ENCODE results near the gene MEPE.

Gene MEPE

DNA sequence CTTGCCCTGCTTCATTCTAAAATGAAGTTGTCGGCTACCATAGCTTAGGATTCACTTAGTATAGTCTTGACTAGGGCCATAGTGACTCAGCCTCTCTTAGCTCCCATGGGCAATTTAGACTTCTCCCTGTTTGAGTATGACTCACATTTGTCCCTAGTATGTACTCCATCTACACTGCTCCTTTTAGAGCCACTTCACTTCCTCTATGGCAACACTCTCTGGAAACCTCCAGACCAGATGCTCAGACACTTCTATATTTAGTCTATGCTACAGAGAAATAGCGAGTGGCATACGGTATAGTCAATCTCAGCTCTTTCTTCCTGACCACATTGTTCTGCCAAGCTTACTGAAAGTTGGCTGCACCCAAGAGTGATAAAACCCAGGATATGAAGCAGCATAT is 11.2 kb downstream of the MEPE start:
- no peak for DNase-seq

DNA sequence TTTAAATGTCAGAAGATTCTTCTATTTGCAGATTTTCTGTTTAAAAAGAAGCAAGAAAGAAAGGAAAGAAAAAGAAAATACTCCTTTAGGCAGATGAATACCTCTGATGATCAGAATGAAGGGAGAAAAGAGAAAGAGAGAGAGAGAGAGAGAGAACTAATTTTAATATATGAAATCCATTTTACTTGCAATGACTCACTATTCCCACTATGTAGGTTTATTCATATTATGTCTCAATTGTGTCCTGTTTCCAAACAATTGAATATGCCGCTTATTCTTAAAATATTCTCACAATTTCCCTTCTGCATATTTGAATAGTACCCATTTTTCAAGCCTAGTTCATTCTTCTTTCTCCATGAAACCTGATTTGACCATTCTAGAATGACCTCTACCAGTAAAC is 11.7 kb downstream of the MEPE start:
- DNase-seq = no peak

DNA sequence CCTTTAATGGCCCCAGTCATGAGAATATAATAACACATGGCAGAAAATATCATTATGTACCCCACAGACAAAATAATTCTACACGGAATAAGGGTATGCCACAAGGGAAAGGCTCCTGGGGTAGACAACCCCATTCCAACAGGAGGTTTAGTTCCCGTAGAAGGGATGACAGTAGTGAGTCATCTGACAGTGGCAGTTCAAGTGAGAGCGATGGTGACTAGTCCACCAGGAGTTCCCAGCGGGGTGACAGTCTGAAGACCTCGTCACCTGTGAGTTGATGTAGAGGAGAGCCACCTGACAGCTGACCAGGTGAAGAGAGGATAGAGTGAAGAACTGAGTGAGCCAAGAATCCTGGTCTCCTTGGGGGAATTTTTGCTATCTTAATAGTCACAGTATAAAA is 13.5 kb downstream of the MEPE start:
- no peak for DNase-seq

DNA sequence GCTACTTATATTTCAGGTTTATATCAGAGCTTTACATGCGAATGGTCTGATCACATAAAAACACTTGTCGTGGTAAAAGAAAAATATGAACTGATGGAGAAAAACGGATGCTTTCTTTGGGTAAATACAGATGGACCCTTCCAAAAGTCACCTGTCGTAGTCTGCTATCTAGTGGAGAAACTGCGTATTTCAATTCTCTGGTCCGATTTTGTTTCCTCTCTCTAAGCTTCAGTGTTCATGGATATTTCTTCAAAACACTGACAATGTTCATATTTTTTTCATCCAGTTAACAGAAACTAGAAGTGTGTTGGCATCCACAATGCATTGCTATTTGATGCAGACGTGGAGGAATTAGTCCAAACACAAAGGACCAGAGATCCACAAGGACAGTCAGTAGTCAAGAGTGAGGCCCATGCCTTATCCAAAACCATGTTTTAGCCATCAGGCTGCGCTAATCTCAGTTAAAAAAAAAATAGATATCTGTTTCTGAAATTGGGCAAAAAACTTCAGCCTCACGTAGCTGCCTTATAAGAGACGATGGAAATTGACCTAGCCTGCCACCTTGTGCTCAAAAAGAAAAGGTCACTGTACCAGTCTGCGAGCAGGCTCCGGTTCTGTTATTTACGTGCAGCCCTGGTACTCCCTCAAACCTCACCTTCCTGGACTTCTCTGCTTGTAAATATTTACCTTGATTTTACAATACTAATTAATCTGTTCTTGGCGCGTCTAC is 16.0 kb downstream of the MEPE start:
- peak; percentile 62 for DNase-seq

GRCh38 chr4:87849612-87850011 is 16.8 kb downstream of the MEPE start:
- no peak for DNase-seq

DNA sequence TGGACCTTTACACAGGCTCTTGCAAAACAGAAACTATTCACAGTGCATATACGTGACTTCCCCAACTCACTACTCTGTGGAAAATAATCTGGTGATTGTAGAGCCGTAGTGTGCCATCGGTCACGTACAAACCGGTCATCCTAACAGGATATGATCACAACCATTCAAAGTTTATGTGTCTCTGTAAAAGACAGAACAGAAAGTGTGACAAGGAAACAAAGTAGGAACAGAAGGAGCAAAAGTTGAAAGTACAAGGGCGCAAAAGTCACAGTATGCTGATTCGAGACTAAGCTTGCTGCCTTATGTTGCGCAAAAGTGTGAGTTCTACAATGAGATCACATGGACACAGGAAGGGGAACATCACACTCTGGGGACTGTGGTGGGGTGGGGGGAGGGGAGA is 18.6 kb downstream of the MEPE start:
- no peak for DNase-seq

- DNase-seq = no peak
Measured at GRCh38 chr4:87851953-87852352, 19.2 kb downstream of the MEPE start.

GRCh38 chr4:87853108-87853507 is 20.3 kb downstream of the MEPE start:
- peak; percentile 62 for DNase-seq

- DNase-seq = no peak
Measured at GRCh38 chr4:87853891-87854290, 21.1 kb downstream of the MEPE start.

- no peak for DNase-seq
Measured at GRCh38 chr4:87855559-87855958, 22.8 kb downstream of the MEPE start.

DNA sequence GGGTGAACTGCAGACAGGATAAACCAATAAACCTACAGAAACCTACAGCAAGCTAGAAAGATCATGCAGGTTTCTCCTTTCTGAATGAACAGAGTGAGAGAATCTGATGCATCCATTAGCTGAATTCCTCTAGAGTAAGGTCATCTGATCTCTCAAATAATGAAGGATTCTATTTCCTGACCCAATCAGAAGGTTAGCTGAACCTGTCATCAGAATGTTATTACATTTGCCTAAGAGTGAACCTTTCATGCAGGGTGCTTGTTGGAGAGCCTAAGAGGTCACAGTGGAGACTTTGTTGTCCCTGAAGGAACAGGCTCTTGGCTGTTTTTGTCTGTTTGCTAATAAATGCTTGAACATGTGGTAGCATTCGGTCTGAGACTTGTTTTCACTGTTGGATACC is 24.0 kb downstream of the MEPE start:
- no peak for DNase-seq

DNA sequence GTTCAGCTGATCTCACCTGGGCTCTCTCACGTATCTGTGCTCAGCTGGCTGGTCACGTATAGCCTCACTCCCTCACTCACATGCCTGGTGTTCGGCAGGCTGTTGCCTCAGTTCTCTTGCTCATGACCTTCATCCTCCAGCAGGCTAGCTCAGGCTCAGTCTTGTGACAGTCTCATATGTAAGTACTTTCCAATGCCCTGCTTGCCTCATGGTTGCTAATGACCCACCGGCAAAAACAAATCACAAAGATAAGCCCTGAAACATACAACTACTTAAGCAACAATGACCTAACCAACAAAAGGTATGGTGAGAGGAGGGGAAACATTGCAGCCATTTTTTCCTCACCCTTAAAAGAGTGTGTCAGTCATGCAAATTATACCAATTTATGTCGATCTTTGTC is 25.0 kb downstream of the MEPE start:
- no peak for DNase-seq

GRCh38 chr4:87862236-87862635 is 29.5 kb downstream of the MEPE start:
- DNase-seq = no peak

- DNase-seq = no peak
Measured at GRCh38 chr4:87863486-87863885, 30.7 kb downstream of the MEPE start.

DNA sequence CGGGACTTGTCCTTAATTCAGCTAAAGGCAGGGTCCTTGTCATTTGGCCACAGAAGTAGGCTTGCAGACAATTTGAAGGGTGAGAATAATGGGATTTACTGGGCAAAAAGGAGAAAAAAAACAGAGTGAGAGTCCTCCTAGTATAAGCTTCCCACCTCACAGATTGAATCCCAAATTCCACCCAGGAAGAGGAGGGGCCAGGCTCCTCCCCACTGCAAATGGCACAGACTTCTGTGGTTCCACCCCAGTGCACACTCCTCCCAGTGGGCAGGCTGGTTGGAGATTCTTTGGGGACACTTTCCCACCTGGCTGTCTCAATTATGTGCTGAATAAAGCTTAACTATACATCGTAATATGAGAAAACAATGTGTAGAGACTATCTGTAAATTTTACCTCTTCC is 31.6 kb downstream of the MEPE start:
- DNase-seq = no peak

- DNase-seq = no peak
Measured at GRCh38 chr4:87865288-87865687, 32.5 kb downstream of the MEPE start.

GRCh38 chr4:87865960-87866598 is 33.3 kb downstream of the MEPE start:
- DNase-seq = no peak

GRCh38 chr4:87868522-87868921 is 35.8 kb downstream of the MEPE start:
- DNase-seq = no peak

- no peak for DNase-seq
Measured at GRCh38 chr4:87872028-87872427, 39.3 kb downstream of the MEPE start.

DNA sequence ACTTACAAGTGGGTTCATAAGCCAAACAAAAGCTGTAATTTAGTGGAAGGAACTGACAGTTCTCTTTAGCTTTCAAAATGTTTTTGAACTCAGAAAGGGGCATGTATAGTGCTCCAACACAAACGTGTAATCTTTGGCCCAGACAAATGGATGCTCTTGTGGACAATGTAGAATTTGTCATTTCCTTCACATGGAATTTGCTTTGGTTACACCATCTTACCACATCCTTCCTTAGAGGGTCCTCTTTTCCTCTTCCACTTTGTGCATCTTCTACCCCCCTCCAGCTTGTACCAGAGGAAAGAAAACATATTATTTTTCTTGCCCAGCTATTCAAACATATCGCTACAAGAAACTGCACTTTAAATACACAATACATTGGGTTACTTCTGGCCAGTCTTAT is 42.4 kb downstream of the MEPE start:
- no peak for DNase-seq

- DNase-seq = no peak
Measured at GRCh38 chr4:87880106-87880505, 47.3 kb downstream of the MEPE start.

GRCh38 chr4:87881115-87881514 is 48.3 kb downstream of the MEPE start:
- no peak for DNase-seq

- DNase-seq = no peak
Measured at GRCh38 chr4:87882321-87882720, 49.6 kb downstream of the MEPE start.

- DNase-seq = no peak
Measured at GRCh38 chr4:87882861-87883260, 50.1 kb downstream of the MEPE start.

GRCh38 chr4:87884976-87885549 is 52.3 kb downstream of the MEPE start:
- DNase-seq = peak; percentile 65

All from hematopoietic multipotent progenitor cell treated with erythropoietin and hydrocortisone succinate and interleukin-3 and kit ligand, for 8 days (in vitro differentiated cells).